Prostate gland (tissue), 2 donors: ENCODE measurements around the gene SERINC4.

Source experiments
- CTCF ChIP-seq, 4 experiments: fragments of 200-600 bp in 2 of 4; fragments of 450-650 bp in 2 of 4; sonication (generic) in 2 of 4; IDR thresholded peaks; 1 replicate in 3 of 4; 2 replicates in 1 of 4; pipeline ENCODE4 v1.5.1; 2016 to 2019; ENCODE audit warnings: antibody characterized with exemption in 4 of 4, mild to moderate bottlenecking in 2 of 4, moderate library complexity in 2 of 4
- POLR2A ChIP-seq: fragments of 450-650 bp; IDR thresholded peaks from one replicate; pipeline ENCODE4 v1.6.1; 2016; ENCODE audit warnings: antibody characterized with exemption, mild to moderate bottlenecking
- POLR2AphosphoS5 ChIP-seq: sonication (generic); formaldehyde crosslinking; IDR thresholded peaks from one replicate; pipeline ENCODE4 v1.6.1; 2017; ENCODE audit warnings: antibody characterized with exemption

- TF ChIP-seq POLR2A (no peak), CTCF (IDR thresholded peaks at IDR 0.05) (no peak), POLR2AphosphoS5 (no peak)
Observed at GRCh38 chr15:43774062-43774461, 26.0 kb downstream of the SERINC4 start.
